Fibroblast of pulmonary artery (primary cell): ENCODE data around the gene UNC5C.

Experiments used
- DNase-seq: peaks from one replicate; pipeline ENCODE4 v3.0.0-alpha.2; 2010; ENCODE audit warnings: low read depth
- H3K4me3 ChIP-seq: replicated peaks from 2 replicates; pipeline ENCODE4 v1.5.1; 2011; ENCODE audit warnings: low read depth, mild to moderate bottlenecking, control low read depth, low read length, moderate library complexity
- CTCF ChIP-seq: IDR thresholded peaks from 2 replicates; pipeline ENCODE4 v1.5.1; 2011; ENCODE audit warnings: mild to moderate bottlenecking, control low read depth, low read length, inconsistent platforms; ENCODE audit errors: missing control alignments

UNC5C gene

GRCh38 chr4:95129821-95130311 lies 418.9 kb downstream of the UNC5C start:
- peak overlapping the region; percentile 29 for H3K4me3 ChIP-seq
- peak; percentile 100 for DNase-seq
- TF ChIP-seq CTCF, result no peak

- DNase-seq, result peak; percentile 23
- H3K4me3 ChIP-seq, result no peak overlapping the region
- no peak for TF ChIP-seq CTCF
Observed at GRCh38 chr4:95129031-95129430, 419.7 kb downstream of the UNC5C start.

- peak; percentile 84 for DNase-seq
- no peak overlapping the region for H3K4me3 ChIP-seq
- peak; percentile 77 for TF ChIP-seq CTCF
Observed at GRCh38 chr4:95124906-95125504, 423.8 kb downstream of the UNC5C start.

- TF ChIP-seq CTCF, result no peak
- DNase-seq, result no peak
- no peak overlapping the region for H3K4me3 ChIP-seq
Observed at GRCh38 chr4:95122001-95122400, 426.8 kb downstream of the UNC5C start.

- no peak for TF ChIP-seq CTCF
- no peak for DNase-seq
- no peak overlapping the region for H3K4me3 ChIP-seq
Observed at GRCh38 chr4:95120456-95120855, 428.3 kb downstream of the UNC5C start.

- TF ChIP-seq CTCF, result no peak
- no peak overlapping the region for H3K4me3 ChIP-seq
- DNase-seq, result no peak
Observed at GRCh38 chr4:95118497-95118896, 430.3 kb downstream of the UNC5C start.

- no peak overlapping the region for H3K4me3 ChIP-seq
- no peak for TF ChIP-seq CTCF
- DNase-seq, result no peak
Observed at GRCh38 chr4:95114521-95114920, 434.3 kb downstream of the UNC5C start.
